Tibial nerve (tissue), 3 donors: Measurements from ENCODE around the gene SCN7A.

Experiments
- POLR2A ChIP-seq, 2 donors: fragments of 450-650 bp; IDR thresholded peaks; one replicate each; pipeline ENCODE4 v1.6.1; 2017; ENCODE audit warnings: antibody characterized with exemption in 2 of 2, mild to moderate bottlenecking in 2 of 2, moderate library complexity in 2 of 2
- TF ChIP-seq, protein P1 (sequence below), 5 experiments: fragments of 200-600 bp in 3 of 5; fragments of 450-650 bp in 2 of 5; sonication (generic) in 3 of 5; IDR thresholded peaks; one replicate each; pipeline ENCODE4 v1.5.1; 2016 to 2019; ENCODE audit warnings: antibody characterized with exemption in 5 of 5, mild to moderate bottlenecking in 3 of 5, moderate library complexity in 2 of 5

DNA sequence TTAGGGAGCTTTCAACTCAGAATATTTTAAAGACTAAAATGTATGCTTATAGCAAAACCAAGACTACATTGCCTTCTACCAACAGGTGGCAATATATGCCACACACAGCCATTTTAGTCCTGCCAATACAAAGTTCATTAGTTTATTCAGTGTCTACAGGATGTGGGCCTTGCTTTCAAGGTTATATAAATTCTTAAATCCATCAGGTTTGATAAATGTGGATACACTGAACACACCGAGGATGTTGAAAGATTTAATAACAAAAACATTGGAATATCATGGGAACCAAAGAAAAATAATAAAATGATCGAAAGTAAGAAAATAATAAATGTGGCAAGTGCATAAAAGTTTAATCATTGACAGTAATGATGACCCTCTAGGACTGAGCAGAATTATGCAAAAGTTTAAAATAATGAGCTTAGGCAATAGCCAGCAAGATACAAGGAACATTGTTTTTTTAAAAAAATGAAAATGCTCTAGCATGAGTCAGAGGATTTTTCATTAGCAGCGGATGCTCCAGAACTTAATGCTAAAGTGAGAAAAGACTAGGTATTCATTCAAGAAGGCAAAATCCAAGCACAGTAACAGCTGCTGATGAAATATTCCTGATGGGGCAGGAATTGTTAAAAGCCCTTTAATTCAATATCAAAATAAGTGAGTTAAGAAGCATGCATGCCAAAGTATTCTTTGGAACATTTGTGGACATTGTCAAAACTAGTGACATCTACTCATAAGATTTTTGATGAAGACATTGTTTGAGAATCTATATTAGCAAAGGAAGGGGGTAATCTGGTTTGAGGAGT is 132.5 kb downstream of the SCN7A start:
- TF ChIP-seq, protein P1, sequence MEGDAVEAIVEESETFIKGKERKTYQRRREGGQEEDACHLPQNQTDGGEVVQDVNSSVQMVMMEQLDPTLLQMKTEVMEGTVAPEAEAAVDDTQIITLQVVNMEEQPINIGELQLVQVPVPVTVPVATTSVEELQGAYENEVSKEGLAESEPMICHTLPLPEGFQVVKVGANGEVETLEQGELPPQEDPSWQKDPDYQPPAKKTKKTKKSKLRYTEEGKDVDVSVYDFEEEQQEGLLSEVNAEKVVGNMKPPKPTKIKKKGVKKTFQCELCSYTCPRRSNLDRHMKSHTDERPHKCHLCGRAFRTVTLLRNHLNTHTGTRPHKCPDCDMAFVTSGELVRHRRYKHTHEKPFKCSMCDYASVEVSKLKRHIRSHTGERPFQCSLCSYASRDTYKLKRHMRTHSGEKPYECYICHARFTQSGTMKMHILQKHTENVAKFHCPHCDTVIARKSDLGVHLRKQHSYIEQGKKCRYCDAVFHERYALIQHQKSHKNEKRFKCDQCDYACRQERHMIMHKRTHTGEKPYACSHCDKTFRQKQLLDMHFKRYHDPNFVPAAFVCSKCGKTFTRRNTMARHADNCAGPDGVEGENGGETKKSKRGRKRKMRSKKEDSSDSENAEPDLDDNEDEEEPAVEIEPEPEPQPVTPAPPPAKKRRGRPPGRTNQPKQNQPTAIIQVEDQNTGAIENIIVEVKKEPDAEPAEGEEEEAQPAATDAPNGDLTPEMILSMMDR (IDR thresholded peaks at IDR 0.05) = peak in 4 of 5 experiments; percentile 15 to 42 (median 26)
- no peak for TF ChIP-seq POLR2A (IDR thresholded peaks at IDR 0.05)
